Activated T-helper 17 cell treated with anti-CD3 and anti-CD28 coated beads, Interleukin-2, amount 50 U/mL, for 72 hours (primary cell): ENCODE results near the gene PRR32. TPM values are rescaled to one million over a fixed set of nuclear protein-coding genes. Genes with fewer than 3 reads are reported as not detected.
"Not testable (repeated sequence)": the region's sequence is repeated elsewhere in the genome, so short reads cannot be mapped to it uniquely, and the experiment has no call there.

Experiments used
- ATAC-seq: fragments of 150-1000 bp; cut with Tn5 transposase; replicated peaks from 2 replicates; pipeline ENCODE4 v1.10.0; 2021; ENCODE audit warnings: mild to moderate bottlenecking, moderate library complexity
- H3K27ac Mint-ChIP-seq: one replicate; pipeline ENCODE4 v1.8.0; 2022; ENCODE audit warnings: mixed read lengths
- H3K27me3 Mint-ChIP-seq: one replicate; pipeline ENCODE4 v1.8.0; 2022; ENCODE audit warnings: mixed read lengths
- H3K36me3 Mint-ChIP-seq: one replicate; pipeline ENCODE4 v1.8.0; 2022; ENCODE audit warnings: low read depth, mild to moderate bottlenecking, mixed read lengths
- H3K4me1 Mint-ChIP-seq: one replicate; pipeline ENCODE4 v1.8.0; 2022; ENCODE audit warnings: mixed read lengths
- H3K4me3 Mint-ChIP-seq: one replicate; pipeline ENCODE4 v1.8.0; 2022; ENCODE audit warnings: mild to moderate bottlenecking, mixed read lengths
- H3K9me3 Mint-ChIP-seq: one replicate; pipeline ENCODE4 v1.8.0; 2022; ENCODE audit warnings: mixed read lengths
- total RNA-seq, 2 donors: library from RNA; stranded (reverse); gene quantifications; one replicate each; pipeline ENCODE4 v1.2.3, GENCODE V29; 2022

The PRR32 gene
- not detected for total RNA-seq

GRCh38 chrX:126819429-126819828, at the start of gene PRR32:
Gene PRR32, plus strand, starts transcription at chrX:126819729. Its CDS starts 115 bp downstream, at chrX:126819844.
- ATAC-seq: no peak
- H3K36me3 Mint-ChIP-seq: no peaks in the 10 kb centered on the region
- no peak within 1 kb of the TSS for H3K27ac Mint-ChIP-seq
- H3K9me3 Mint-ChIP-seq: no peaks in the 10 kb centered on the region
- H3K4me3 Mint-ChIP-seq: no peak within 1 kb of the TSS
- H3K27me3 Mint-ChIP-seq: no peaks in the 10 kb centered on the region
- H3K4me1 Mint-ChIP-seq: no peaks in the 10 kb centered on the region

- Mint-ChIP-seq H3K27ac (no peak overlapping the region), H3K36me3 (no peaks in the 10 kb centered on the region), H3K27me3 (no peaks in the 10 kb centered on the region), H3K9me3 (no peaks in the 10 kb centered on the region), H3K4me1 (no peaks in the 10 kb centered on the region), H3K4me3 (no peak overlapping the region)
- no peak for ATAC-seq
Measured at GRCh38 chrX:126770179-126770578, 49.4 kb upstream of the PRR32 start.

- ATAC-seq: no peak
- Mint-ChIP-seq H3K4me1 (no peaks in the 10 kb centered on the region), H3K27me3 (no peaks in the 10 kb centered on the region), H3K36me3 (no peaks in the 10 kb centered on the region), H3K9me3 (no peaks in the 10 kb centered on the region), H3K4me3 (no peak overlapping the region), H3K27ac (no peak overlapping the region)
Measured at GRCh38 chrX:126785539-126785938, 34.0 kb upstream of the PRR32 start.

GRCh38 chrX:126799059-126799458, 20.5 kb upstream of the PRR32 start:
- no peaks in the 10 kb centered on the region for H3K27me3 Mint-ChIP-seq
- no peak for ATAC-seq

GRCh38 chrX:126806784-126807183, 12.7 kb upstream of the PRR32 start:
- H3K27ac Mint-ChIP-seq, ATAC-seq, H3K4me1 Mint-ChIP-seq, H3K4me3 Mint-ChIP-seq, H3K9me3 Mint-ChIP-seq, H3K27me3 Mint-ChIP-seq, H3K36me3 Mint-ChIP-seq: not testable (repeated sequence)

More at GRCh38 chrX:126799059-126799458, 20.5 kb upstream of the PRR32 start:
- H3K9me3 Mint-ChIP-seq: no peaks in the 10 kb centered on the region
- no peaks in the 10 kb centered on the region for H3K4me1 Mint-ChIP-seq
- H3K27ac Mint-ChIP-seq: no peak overlapping the region
- H3K4me3 Mint-ChIP-seq: no peak overlapping the region
- H3K36me3 Mint-ChIP-seq: no peaks in the 10 kb centered on the region

- Mint-ChIP-seq H3K4me1 (no peaks in the 10 kb centered on the region), H3K9me3 (no peaks in the 10 kb centered on the region), H3K27me3 (no peaks in the 10 kb centered on the region), H3K36me3 (no peaks in the 10 kb centered on the region), H3K27ac (no peak overlapping the region), H3K4me3 (no peak overlapping the region)
- no peak for ATAC-seq
Measured at GRCh38 chrX:126815806-126816205, 3.7 kb upstream of the PRR32 start.

GRCh38 chrX:126820700-126821420, 1.3 kb downstream of the PRR32 start:
- no peak for ATAC-seq
- Mint-ChIP-seq H3K4me1 (no peaks in the 10 kb centered on the region), H3K4me3 (no peak overlapping the region), H3K36me3 (no peaks in the 10 kb centered on the region), H3K27ac (no peak overlapping the region), H3K9me3 (peaks cover 3% of the 10 kb centered on the region), H3K27me3 (no peaks in the 10 kb centered on the region)

GRCh38 chrX:126824338-126825007, 4.9 kb downstream of the PRR32 start:
- Mint-ChIP-seq H3K27ac (no peak overlapping the region), H3K27me3 (no peaks in the 10 kb centered on the region), H3K4me3 (no peak overlapping the region), H3K4me1 (no peaks in the 10 kb centered on the region), H3K36me3 (no peaks in the 10 kb centered on the region), H3K9me3 (peaks cover 3% of the 10 kb centered on the region)
- no peak for ATAC-seq

- Mint-ChIP-seq H3K4me1 (no peaks in the 10 kb centered on the region), H3K9me3 (peaks cover 3% of the 10 kb centered on the region), H3K36me3 (no peaks in the 10 kb centered on the region), H3K4me3 (no peak overlapping the region), H3K27ac (no peak overlapping the region), H3K27me3 (no peaks in the 10 kb centered on the region)
- ATAC-seq: no peak
Measured at GRCh38 chrX:126825566-126826193, 6.2 kb downstream of the PRR32 start.

GRCh38 chrX:126836186-126836585, 16.7 kb downstream of the PRR32 start:
- Mint-ChIP-seq H3K4me3 (no peak overlapping the region), H3K27ac (no peak overlapping the region), H3K36me3 (no peaks in the 10 kb centered on the region), H3K9me3 (no peaks in the 10 kb centered on the region), H3K4me1 (no peaks in the 10 kb centered on the region), H3K27me3 (no peaks in the 10 kb centered on the region)
- ATAC-seq: no peak

GRCh38 chrX:126847143-126847542, 27.6 kb downstream of the PRR32 start:
- H3K36me3 Mint-ChIP-seq: no peaks in the 10 kb centered on the region
- H3K4me3 Mint-ChIP-seq: no peak overlapping the region
- no peaks in the 10 kb centered on the region for H3K27me3 Mint-ChIP-seq
- peaks cover 4% of the 10 kb centered on the region for H3K9me3 Mint-ChIP-seq
- no peak overlapping the region for H3K27ac Mint-ChIP-seq
- ATAC-seq: no peak
- no peaks in the 10 kb centered on the region for H3K4me1 Mint-ChIP-seq

GRCh38 chrX:126855839-126856524, 36.5 kb downstream of the PRR32 start:
- Mint-ChIP-seq H3K4me1 (no peaks in the 10 kb centered on the region), H3K27me3 (no peaks in the 10 kb centered on the region), H3K9me3 (no peaks in the 10 kb centered on the region), H3K27ac (no peak overlapping the region), H3K36me3 (no peaks in the 10 kb centered on the region), H3K4me3 (no peak overlapping the region)
- ATAC-seq: no peak
